Activated T-cell treated with anti-CD3 and anti-CD28 coated beads for 48 hours (primary cell): ENCODE measurements around the gene PDS5B.

Experiments
- DNase-seq: peaks from one replicate; pipeline ENCODE4 v3.0.0-alpha.2; 2020; ENCODE audit warnings: low read depth

The PDS5B gene

GRCh38 chr13:32590266-32590665, 4.0 kb downstream of the PDS5B start:
- DNase-seq, result no peak

- no peak for DNase-seq
Observed at GRCh38 chr13:32592082-32592481, 5.8 kb downstream of the PDS5B start.

GRCh38 chr13:32594157-32594738, 8.0 kb downstream of the PDS5B start:
- DNase-seq, result no peak

GRCh38 chr13:32595306-32595705, 9.1 kb downstream of the PDS5B start:
- DNase-seq, result no peak

GRCh38 chr13:32600890-32601289, 14.6 kb downstream of the PDS5B start:
- no peak for DNase-seq

- DNase-seq, result no peak
Observed at GRCh38 chr13:32609428-32609827, 23.2 kb downstream of the PDS5B start.

- DNase-seq, result no peak
Observed at GRCh38 chr13:32610538-32610937, 24.3 kb downstream of the PDS5B start.

GRCh38 chr13:32610977-32611376, 24.7 kb downstream of the PDS5B start:
- DNase-seq, result no peak

- no peak for DNase-seq
Observed at GRCh38 chr13:32616883-32617511, 30.7 kb downstream of the PDS5B start.

GRCh38 chr13:32622827-32623226, 36.6 kb downstream of the PDS5B start:
- DNase-seq, result no peak

GRCh38 chr13:32624441-32624840, 38.2 kb downstream of the PDS5B start:
- DNase-seq, result no peak

GRCh38 chr13:32627793-32628192, 41.5 kb downstream of the PDS5B start:
- DNase-seq, result no peak

GRCh38 chr13:32629313-32629712, 43.1 kb downstream of the PDS5B start:
- DNase-seq, result no peak

GRCh38 chr13:32629866-32630265, 43.6 kb downstream of the PDS5B start:
- DNase-seq, result no peak

GRCh38 chr13:32632343-32632909, 46.2 kb downstream of the PDS5B start:
- DNase-seq, result no peak

GRCh38 chr13:32636711-32637110, 50.5 kb downstream of the PDS5B start:
- DNase-seq, result no peak

- DNase-seq, result no peak
Observed at GRCh38 chr13:32638739-32639138, 52.5 kb downstream of the PDS5B start.

GRCh38 chr13:32639502-32640105, 53.4 kb downstream of the PDS5B start:
- no peak for DNase-seq

- DNase-seq, result no peak
Observed at GRCh38 chr13:32642316-32642715, 56.1 kb downstream of the PDS5B start.

GRCh38 chr13:32642858-32643257, 56.6 kb downstream of the PDS5B start:
- DNase-seq, result no peak

- peak; percentile 29 for DNase-seq
Observed at GRCh38 chr13:32645854-32646253, 59.6 kb downstream of the PDS5B start.

- no peak for DNase-seq
Observed at GRCh38 chr13:32647926-32648325, 61.7 kb downstream of the PDS5B start.

GRCh38 chr13:32650705-32651311, 64.6 kb downstream of the PDS5B start:
- peak; percentile 51 for DNase-seq
